ENCODE results near the gene COPG1.

COPG1 gene

DNA sequence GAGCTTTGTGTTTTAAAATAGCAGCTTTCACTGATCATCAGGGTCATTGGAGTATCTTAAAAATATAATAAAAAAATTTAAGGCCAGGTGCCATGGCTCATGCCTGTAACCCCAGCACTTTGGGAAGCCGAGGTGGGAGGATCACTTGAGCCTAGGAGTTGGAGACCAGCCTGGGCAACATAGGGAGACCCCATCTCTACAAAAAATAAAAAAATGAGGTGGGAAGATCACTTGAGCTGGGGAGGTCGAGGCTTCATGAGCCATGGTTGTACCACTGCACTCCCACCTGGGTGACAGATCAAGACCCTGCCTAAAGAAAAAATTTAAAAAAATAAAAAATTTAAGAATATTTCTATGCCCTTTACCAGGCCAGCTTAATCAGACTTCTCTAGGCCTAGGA lies 30.8 kb downstream of the COPG1 start:
- no peak for DNase-seq (ENCODE audit: extremely low spot score)
- ChIA-PET POLR2A (interaction anchor here (0.6 to 4.4 kb wide), 4 partner anchors 9 to 253 kb away, joined by 3 to 60 read pairs (median 6); a partner anchor contains a TSS), CTCF (interaction anchor here (1.1 to 1.8 kb wide), 2 partner anchors 35 to 36 kb away, joined by 4 to 6 read pairs; a partner anchor contains a TSS)
- TF ChIP-seq BHLHE40 (IDR thresholded peaks at IDR 0.05; ENCODE audit: borderline replicate concordance) = no peak
- no peak for TF ChIP-seq NFRKB (IDR thresholded peaks at IDR 0.05)
- no peak for TF ChIP-seq HDGF (IDR thresholded peaks at IDR 0.05; ENCODE audit: borderline replicate concordance)
- TF ChIP-seq CTBP1 (IDR thresholded peaks at IDR 0.05; ENCODE audit: borderline replicate concordance) = no peak
- TF ChIP-seq FOXM1 (IDR thresholded peaks at IDR 0.05; ENCODE audit: borderline replicate concordance) = no peak
- no peak for TF ChIP-seq SP1 (IDR thresholded peaks at IDR 0.05)
- TF ChIP-seq ELF4 (IDR thresholded peaks at IDR 0.05) = no peak
- no peak for TF ChIP-seq L3MBTL2 (conservative IDR thresholded peaks at IDR 0.05)
- no peak for TF ChIP-seq TARDBP (IDR thresholded peaks at IDR 0.05)
- no peak for TF ChIP-seq ZNF384 (IDR thresholded peaks at IDR 0.05)
- TF ChIP-seq, protein P1, sequence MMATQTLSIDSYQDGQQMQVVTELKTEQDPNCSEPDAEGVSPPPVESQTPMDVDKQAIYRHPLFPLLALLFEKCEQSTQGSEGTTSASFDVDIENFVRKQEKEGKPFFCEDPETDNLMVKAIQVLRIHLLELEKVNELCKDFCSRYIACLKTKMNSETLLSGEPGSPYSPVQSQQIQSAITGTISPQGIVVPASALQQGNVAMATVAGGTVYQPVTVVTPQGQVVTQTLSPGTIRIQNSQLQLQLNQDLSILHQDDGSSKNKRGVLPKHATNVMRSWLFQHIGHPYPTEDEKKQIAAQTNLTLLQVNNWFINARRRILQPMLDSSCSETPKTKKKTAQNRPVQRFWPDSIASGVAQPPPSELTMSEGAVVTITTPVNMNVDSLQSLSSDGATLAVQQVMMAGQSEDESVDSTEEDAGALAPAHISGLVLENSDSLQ (IDR thresholded peaks at IDR 0.05) = no peak
- no peak for TF ChIP-seq ARNT (IDR thresholded peaks at IDR 0.05)
- no peak for TF ChIP-seq SUZ12 (IDR thresholded peaks at IDR 0.05)
- no peak for TF ChIP-seq FOXA1 (IDR thresholded peaks at IDR 0.05)
- no peak for TF ChIP-seq LEF1 (IDR thresholded peaks at IDR 0.05; ENCODE audit: borderline replicate concordance)
- no peak for TF ChIP-seq FOXK2 (IDR thresholded peaks at IDR 0.05)

GRCh38 chr3:129281726-129282125 lies 32.3 kb downstream of the COPG1 start:
- ChIA-PET POLR2A (no interaction called here), CTCF (interaction anchor here (0.7 kb wide), 1 partner anchor 686 kb away, joined by 3 read pairs; no protein-coding TSS in a partner anchor)
- DNase-seq (ENCODE audit: extremely low spot score) = no peak
- TF ChIP-seq SP1 (IDR thresholded peaks at IDR 0.05) = no peak
- TF ChIP-seq, protein P1 (IDR thresholded peaks at IDR 0.05) = no peak
- TF ChIP-seq FOXK2 (IDR thresholded peaks at IDR 0.05) = no peak
- TF ChIP-seq BHLHE40 (IDR thresholded peaks at IDR 0.05; ENCODE audit: borderline replicate concordance) = no peak
- TF ChIP-seq L3MBTL2 (conservative IDR thresholded peaks at IDR 0.05) = no peak
- no peak for TF ChIP-seq ARNT (IDR thresholded peaks at IDR 0.05)
- TF ChIP-seq FOXA1 (IDR thresholded peaks at IDR 0.05) = no peak
- TF ChIP-seq TARDBP (IDR thresholded peaks at IDR 0.05) = no peak
- no peak for TF ChIP-seq NFRKB (IDR thresholded peaks at IDR 0.05)
- no peak for TF ChIP-seq CTBP1 (IDR thresholded peaks at IDR 0.05; ENCODE audit: borderline replicate concordance)
- no peak for TF ChIP-seq HDGF (IDR thresholded peaks at IDR 0.05; ENCODE audit: borderline replicate concordance)

GRCh38 chr3:129282727-129283327 lies 33.4 kb downstream of the COPG1 start:
- DNase-seq (ENCODE audit: extremely low spot score) = no peak
- TF ChIP-seq ARNT (IDR thresholded peaks at IDR 0.05) (no peak), LEF1 (IDR thresholded peaks at IDR 0.05; ENCODE audit: borderline replicate concordance) (no peak), SP1 (IDR thresholded peaks at IDR 0.05) (no peak), FOXM1 (IDR thresholded peaks at IDR 0.05; ENCODE audit: borderline replicate concordance) (no peak), FOXK2 (IDR thresholded peaks at IDR 0.05) (no peak), NFRKB (IDR thresholded peaks at IDR 0.05) (no peak), ZNF384 (IDR thresholded peaks at IDR 0.05) (no peak), HDGF (IDR thresholded peaks at IDR 0.05; ENCODE audit: borderline replicate concordance) (no peak), TARDBP (IDR thresholded peaks at IDR 0.05) (no peak), CTBP1 (IDR thresholded peaks at IDR 0.05; ENCODE audit: borderline replicate concordance) (no peak), FOXA1 (IDR thresholded peaks at IDR 0.05) (no peak), L3MBTL2 (conservative IDR thresholded peaks at IDR 0.05) (no peak), ELF4 (IDR thresholded peaks at IDR 0.05) (no peak), SUZ12 (IDR thresholded peaks at IDR 0.05) (no peak), BHLHE40 (IDR thresholded peaks at IDR 0.05; ENCODE audit: borderline replicate concordance) (no peak)
- TF ChIP-seq, protein P1 (IDR thresholded peaks at IDR 0.05) = no peak
- ChIA-PET CTCF (no interaction called here), POLR2A (interaction anchor here (1.4 kb wide), 1 partner anchor 33 kb away, joined by 13 read pairs; a partner anchor contains a TSS)

- TF ChIP-seq HDGF (IDR thresholded peaks at IDR 0.05; ENCODE audit: borderline replicate concordance) (no peak), FOXM1 (IDR thresholded peaks at IDR 0.05; ENCODE audit: borderline replicate concordance) (no peak), ARNT (IDR thresholded peaks at IDR 0.05) (no peak), SUZ12 (IDR thresholded peaks at IDR 0.05) (no peak), BHLHE40 (IDR thresholded peaks at IDR 0.05; ENCODE audit: borderline replicate concordance) (no peak), LEF1 (IDR thresholded peaks at IDR 0.05; ENCODE audit: borderline replicate concordance) (no peak), ELF4 (IDR thresholded peaks at IDR 0.05) (no peak), SP1 (IDR thresholded peaks at IDR 0.05) (no peak), FOXA1 (IDR thresholded peaks at IDR 0.05) (no peak), NFRKB (IDR thresholded peaks at IDR 0.05) (no peak), FOXK2 (IDR thresholded peaks at IDR 0.05) (no peak), ZNF384 (IDR thresholded peaks at IDR 0.05) (no peak)
- TF ChIP-seq, protein P1 (IDR thresholded peaks at IDR 0.05) = no peak
- ChIA-PET CTCF (no interaction called here), POLR2A (no interaction called here)
- no peak for DNase-seq (ENCODE audit: extremely low spot score)
These were observed 36.7 kb downstream of the COPG1 start for GRCh38 chr3:129286081-129286480.

DNA sequence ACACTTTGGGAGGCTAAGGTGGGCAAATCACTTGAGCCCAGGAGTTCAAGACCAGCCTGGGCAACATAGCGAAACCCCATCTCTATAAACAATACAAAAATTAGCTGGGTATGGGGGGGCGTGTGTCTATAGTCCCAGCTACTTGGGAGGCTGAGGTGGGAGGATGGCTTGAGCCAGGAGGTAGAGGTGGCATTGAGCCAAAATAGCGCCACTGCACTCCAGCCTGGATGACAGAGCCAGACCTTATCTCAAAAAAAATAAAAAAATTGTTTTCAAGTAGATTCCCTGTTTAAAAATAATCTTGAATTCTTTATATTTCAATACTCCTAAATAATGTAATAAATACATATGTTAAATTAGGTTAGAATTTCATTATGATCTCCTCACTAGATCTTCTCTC lies 39.0 kb downstream of the COPG1 start:
- no peak for DNase-seq (ENCODE audit: extremely low spot score)
- TF ChIP-seq SUZ12 (IDR thresholded peaks at IDR 0.05) (no peak), ELF4 (IDR thresholded peaks at IDR 0.05) (no peak), CTBP1 (IDR thresholded peaks at IDR 0.05; ENCODE audit: borderline replicate concordance) (no peak), L3MBTL2 (conservative IDR thresholded peaks at IDR 0.05) (no peak), LEF1 (IDR thresholded peaks at IDR 0.05; ENCODE audit: borderline replicate concordance) (no peak), FOXM1 (IDR thresholded peaks at IDR 0.05; ENCODE audit: borderline replicate concordance) (no peak)
- ChIA-PET CTCF (no interaction called here), POLR2A (interaction anchor here (2.1 kb wide), 1 partner anchor 9 kb away, joined by 10 read pairs; the partner anchor contains the start of gene HMCES)
